GM12801 (cell line): ENCODE results near the gene PDE10A.

Experiments
- CTCF ChIP-seq: IDR thresholded peaks from one replicate; pipeline ENCODE4 v1.5.1; 2011; ENCODE audit warnings: control low read depth; ENCODE audit not compliant: insufficient read length; ENCODE audit errors: extremely low read depth

The PDE10A gene

GRCh38 chr6:165632194-165632593 is 30.8 kb downstream of the PDE10A start:
- TF ChIP-seq CTCF, result no peak

GRCh38 chr6:165630544-165630953 is 32.5 kb downstream of the PDE10A start:
- TF ChIP-seq CTCF, result no peak

- no peak for TF ChIP-seq CTCF
Measured at GRCh38 chr6:165628955-165629354, 34.1 kb downstream of the PDE10A start.

- no peak for TF ChIP-seq CTCF
Measured at GRCh38 chr6:165627366-165627765, 35.7 kb downstream of the PDE10A start.

- TF ChIP-seq CTCF, result no peak
Measured at GRCh38 chr6:165626711-165627110, 36.3 kb downstream of the PDE10A start.

GRCh38 chr6:165624871-165625639 is 38.0 kb downstream of the PDE10A start:
- no peak for TF ChIP-seq CTCF

- no peak for TF ChIP-seq CTCF
Measured at GRCh38 chr6:165621940-165622339, 41.1 kb downstream of the PDE10A start.

- TF ChIP-seq CTCF, result no peak
Measured at GRCh38 chr6:165618241-165618640, 44.8 kb downstream of the PDE10A start.
